ENCODE results near the gene MAPRE2. TPM values are rescaled to one million over a fixed set of nuclear protein-coding genes. Genes with fewer than 3 reads are reported as not detected.
"Not testable (repeated sequence)": the region's sequence is repeated elsewhere in the genome, so short reads cannot be mapped to it uniquely, and the experiment has no call there.

Gene MAPRE2
- total and polyA plus RNA-seq, 11 donors = 36.4 to 190 (median 137) TPM

DNA sequence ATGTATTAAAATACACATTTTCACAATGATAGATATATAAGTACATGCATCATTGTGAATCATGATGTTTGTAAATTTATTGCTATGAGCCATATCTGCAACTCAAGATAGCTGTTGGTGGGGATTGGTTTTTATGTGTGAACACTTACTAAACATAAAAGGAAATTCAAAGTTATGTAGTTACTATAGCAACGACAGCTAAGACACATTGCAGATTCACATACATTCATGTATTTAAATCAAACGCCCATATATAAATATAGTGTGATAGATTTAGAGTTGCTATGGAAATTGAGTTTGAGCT, 65.6 kb downstream of the MAPRE2 start:
- 58 to 66% (median 62%) methylated on average over 2 of the region's 2 CpGs for whole genome bisulfite sequencing, 4 donors
- H3K27me3 ChIP-seq = no peaks in the 10 kb centered on the region
- intact Hi-C loops (cut with DNase I) = no loop called here
- TF ChIP-seq POLR2A (IDR thresholded peaks at IDR 0.05) = no peak
- TF ChIP-seq CTCF (IDR thresholded peaks at IDR 0.05) = no peak
- peaks cover 0 to 22% (median 0%) of the 10 kb centered on the region in 12 donors for H3K9me3 ChIP-seq
- no peak for DNase-seq
- H3K36me3 ChIP-seq = peaks cover 0 to 31% (median 10%) of the 10 kb centered on the region in 9 donors
- H3K27ac ChIP-seq = peak overlapping the region in 2 of 12 donors; percentile 2 to 8
- ATAC-seq = no peak
- H3K4me3 ChIP-seq = no peak overlapping the region
- peaks cover 0 to 55% (median 24%) of the 10 kb centered on the region in 12 donors for H3K4me1 ChIP-seq

GRCh38 chr18:35107216-35107615, 66.0 kb downstream of the MAPRE2 start:
- Histone ChIP-seq H3K36me3 (peaks cover 0 to 27% (median 7%) of the 10 kb centered on the region in 9 donors), H3K27ac (no peak overlapping the region), H3K9me3 (peaks cover 0 to 26% (median 0%) of the 10 kb centered on the region in 12 donors), H3K4me3 (no peak overlapping the region), H3K27me3 (no peaks in the 10 kb centered on the region), H3K4me1 (peaks cover 0 to 51% (median 24%) of the 10 kb centered on the region in 12 donors)
- ATAC-seq (no peak), DNase-seq (no peak)
- TF ChIP-seq POLR2A (IDR thresholded peaks at IDR 0.05) (no peak), CTCF (IDR thresholded peaks at IDR 0.05) (no peak)
- intact Hi-C loops (cut with DNase I) = no loop called here

GRCh38 chr18:35108088-35108487, 66.9 kb downstream of the MAPRE2 start:
- intact Hi-C loops (cut with DNase I); H3K27me3 ChIP-seq; H3K4me3 ChIP-seq; DNase-seq; ATAC-seq; H3K27ac ChIP-seq: not testable (repeated sequence)
- 96 to 100% (median 100%) methylated on average over 1 of the region's 1 CpG for whole genome bisulfite sequencing, 4 donors
- H3K36me3 ChIP-seq = peaks cover 0 to 18% (median 0%) of the 10 kb centered on the region in 9 donors
- H3K4me1 ChIP-seq = peaks cover 0 to 42% (median 22%) of the 10 kb centered on the region in 12 donors
- H3K9me3 ChIP-seq = peaks cover 0 to 26% (median 0%) of the 10 kb centered on the region in 12 donors

DNA sequence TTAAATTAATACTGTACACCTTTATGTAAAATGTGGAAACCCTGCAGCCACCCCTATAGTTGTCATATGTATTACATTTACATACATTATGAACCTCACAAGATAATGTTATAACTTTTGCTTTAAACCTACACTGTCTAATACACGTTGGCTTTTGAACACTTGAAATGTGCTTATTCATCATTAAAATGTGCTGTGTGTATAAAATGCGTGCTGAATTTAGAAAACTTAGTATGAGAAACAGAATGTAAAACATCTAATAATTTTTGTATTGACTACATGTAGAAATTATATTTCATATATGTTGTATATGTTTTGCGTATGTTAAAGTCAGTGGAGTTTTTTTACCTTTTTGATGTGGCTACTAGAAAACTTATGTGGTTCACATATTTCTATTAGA, 68.8 kb downstream of the MAPRE2 start:
- H3K27ac ChIP-seq = peak overlapping the region in 9 of 12 donors; percentile 5 to 50 (median 22)
- WGBS, 4 donors = 73 to 86% (median 82%) methylated on average over 3 of the region's 3 CpGs

More for the DNA sequence above, 68.8 kb downstream of the MAPRE2 start:
- H3K4me1 ChIP-seq = peaks cover 0 to 42% (median 23%) of the 10 kb centered on the region in 12 donors
- TF ChIP-seq POLR2A (IDR thresholded peaks at IDR 0.05) (no peak), CTCF (IDR thresholded peaks at IDR 0.05) (no peak)
- H3K9me3 ChIP-seq = peaks cover 0 to 26% (median 0%) of the 10 kb centered on the region in 12 donors
- no peak for ATAC-seq
- peaks cover 0 to 4% (median 0%) of the 10 kb centered on the region in 9 donors for H3K36me3 ChIP-seq
- H3K27me3 ChIP-seq = no peaks in the 10 kb centered on the region
- intact Hi-C loops (cut with DNase I) = no loop called here
- H3K4me3 ChIP-seq = no peak overlapping the region
- DNase-seq = no peak

Data from heart left ventricle (tissue), 16 donors.